ENCODE measurements around the gene COMMD7. TPM values are rescaled to one million over a fixed set of nuclear protein-coding genes. Genes with fewer than 3 reads are reported as not detected.
"Not testable (repeated sequence)": the region's sequence is repeated elsewhere in the genome, so short reads cannot be mapped to it uniquely, and the experiment has no call there.

The COMMD7 gene
- polyA plus RNA-seq, 1 experiment: 84.8 TPM

DNA sequence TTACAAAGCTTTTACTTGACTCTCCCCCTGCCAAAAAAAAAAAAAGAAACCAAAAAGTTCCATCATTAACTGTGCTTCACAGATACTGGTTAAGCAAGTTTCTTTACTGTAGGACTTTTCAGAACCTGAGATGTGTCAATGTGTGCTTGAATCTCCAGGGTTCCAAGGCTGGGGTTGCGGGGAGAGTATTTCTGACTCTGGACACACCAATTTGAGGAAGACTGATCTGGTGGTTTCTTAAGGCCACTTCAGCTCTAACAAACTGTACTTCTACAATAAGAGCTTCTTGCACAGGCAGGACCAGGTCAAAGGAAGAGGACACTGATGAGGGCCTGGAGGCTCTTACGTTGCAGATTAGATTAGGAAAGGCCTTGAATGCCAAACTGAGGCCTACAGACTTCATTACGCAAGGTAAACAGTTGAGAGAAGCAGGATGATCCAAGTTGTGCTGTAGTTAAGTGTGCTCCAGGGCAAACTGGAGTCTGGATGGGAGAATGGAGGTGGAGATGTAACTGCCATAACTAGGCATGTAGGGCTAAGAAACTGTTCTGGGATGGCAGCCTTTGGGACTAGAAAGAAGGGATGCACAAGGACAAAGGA lies 24.4 kb downstream of the COMMD7 start:
- no peak overlapping the region for H3K27ac ChIP-seq (ENCODE audit: low read depth, low read length)
- no peak overlapping the region for H3K4me3 ChIP-seq (ENCODE audit: low read depth, low read length)
- DNase-seq (ENCODE audit: low read depth, low spot score): no peak
- no peaks in the 10 kb centered on the region for H3K9me3 ChIP-seq (ENCODE audit: control insufficient read depth, insufficient read depth, low read length)
- H3K27me3 ChIP-seq (ENCODE audit: control insufficient read depth, insufficient read depth, low read length): no peaks in the 10 kb centered on the region
- ChIA-PET CTCF (no interaction called here), POLR2A (interaction anchor here (0.7 kb wide), 1 partner anchor 771 kb away, joined by 3 read pairs; the partner anchor contains the start of gene CBFA2T2)
- TF ChIP-seq, protein P1, sequence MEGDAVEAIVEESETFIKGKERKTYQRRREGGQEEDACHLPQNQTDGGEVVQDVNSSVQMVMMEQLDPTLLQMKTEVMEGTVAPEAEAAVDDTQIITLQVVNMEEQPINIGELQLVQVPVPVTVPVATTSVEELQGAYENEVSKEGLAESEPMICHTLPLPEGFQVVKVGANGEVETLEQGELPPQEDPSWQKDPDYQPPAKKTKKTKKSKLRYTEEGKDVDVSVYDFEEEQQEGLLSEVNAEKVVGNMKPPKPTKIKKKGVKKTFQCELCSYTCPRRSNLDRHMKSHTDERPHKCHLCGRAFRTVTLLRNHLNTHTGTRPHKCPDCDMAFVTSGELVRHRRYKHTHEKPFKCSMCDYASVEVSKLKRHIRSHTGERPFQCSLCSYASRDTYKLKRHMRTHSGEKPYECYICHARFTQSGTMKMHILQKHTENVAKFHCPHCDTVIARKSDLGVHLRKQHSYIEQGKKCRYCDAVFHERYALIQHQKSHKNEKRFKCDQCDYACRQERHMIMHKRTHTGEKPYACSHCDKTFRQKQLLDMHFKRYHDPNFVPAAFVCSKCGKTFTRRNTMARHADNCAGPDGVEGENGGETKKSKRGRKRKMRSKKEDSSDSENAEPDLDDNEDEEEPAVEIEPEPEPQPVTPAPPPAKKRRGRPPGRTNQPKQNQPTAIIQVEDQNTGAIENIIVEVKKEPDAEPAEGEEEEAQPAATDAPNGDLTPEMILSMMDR (IDR thresholded peaks at IDR 0.05; ENCODE audit: low read depth, low read length): no peak

DNA sequence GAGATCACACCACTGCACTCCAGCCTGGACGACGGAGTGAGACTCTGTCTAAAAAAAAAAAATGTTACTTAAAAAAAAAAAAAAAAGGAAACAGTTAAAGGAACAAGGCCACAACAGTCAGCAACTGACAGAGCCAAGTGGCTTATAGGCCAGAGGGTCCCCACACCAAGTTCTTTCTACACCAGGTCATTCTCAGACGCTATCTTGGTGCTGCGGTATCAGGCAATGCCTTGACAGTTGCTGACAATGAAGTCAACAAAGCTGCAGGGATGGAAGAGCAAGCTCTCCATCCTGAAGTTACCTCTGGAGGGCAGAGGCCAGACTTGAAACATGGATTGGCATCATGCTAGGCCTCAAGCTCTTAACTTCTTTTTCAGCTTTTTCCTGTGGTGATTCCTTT lies 31.9 kb downstream of the COMMD7 start:
- Histone ChIP-seq H3K9me3 (ENCODE audit: control insufficient read depth, insufficient read depth, low read length) (no peaks in the 10 kb centered on the region), H3K4me3 (ENCODE audit: low read depth, low read length) (no peak overlapping the region), H3K27me3 (ENCODE audit: control insufficient read depth, insufficient read depth, low read length) (no peaks in the 10 kb centered on the region), H3K27ac (ENCODE audit: low read depth, low read length) (no peak overlapping the region)
- DNase-seq (ENCODE audit: low read depth, low spot score): no peak
- POLR2A ChIA-PET: interaction anchor here (0.7 kb wide), 1 partner anchor 126 kb away, joined by 5 read pairs; the partner anchor contains the start of gene NOL4L
- TF ChIP-seq, protein P1 (IDR thresholded peaks at IDR 0.05; ENCODE audit: low read depth, low read length): no peak
- CTCF ChIA-PET: interaction anchor here (1.2 kb wide), 1 partner anchor 67 kb away, joined by 3 read pairs; no protein-coding TSS in a partner anchor

DNA sequence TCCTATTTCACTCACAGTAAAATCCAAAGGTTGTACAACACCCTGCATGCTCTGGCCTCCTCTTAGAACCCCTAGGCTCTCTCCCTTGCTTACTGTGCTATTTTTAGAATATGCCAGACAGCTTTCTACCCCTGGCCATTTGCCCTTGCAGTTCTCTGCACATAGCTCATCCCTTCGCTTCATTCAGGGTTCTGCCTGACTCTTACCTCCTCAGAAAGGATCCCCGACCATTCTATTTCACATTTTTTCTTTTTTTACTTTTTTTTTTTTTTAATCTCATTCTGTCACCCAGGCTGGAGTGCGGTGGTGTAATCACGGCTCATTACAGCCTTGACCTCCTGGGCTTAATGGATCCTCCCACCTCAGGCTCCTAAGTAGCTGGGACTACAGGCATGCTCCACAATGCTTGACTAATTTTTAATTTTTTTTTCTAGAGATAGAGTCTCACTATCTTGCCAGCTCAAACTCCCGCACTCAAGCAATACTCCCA lies 33.6 kb downstream of the COMMD7 start:
- Histone ChIP-seq H3K4me3 (ENCODE audit: low read depth, low read length) (no peak overlapping the region), H3K9me3 (ENCODE audit: control insufficient read depth, insufficient read depth, low read length) (no peaks in the 10 kb centered on the region), H3K27me3 (ENCODE audit: control insufficient read depth, insufficient read depth, low read length) (no peaks in the 10 kb centered on the region), H3K27ac (ENCODE audit: low read depth, low read length) (peak overlapping the region; percentile 47)
- TF ChIP-seq, protein P1 (IDR thresholded peaks at IDR 0.05; ENCODE audit: low read depth, low read length): no peak
- ChIA-PET POLR2A (no interaction called here), CTCF (interaction anchor here (0.6 to 1.3 kb wide), 2 partner anchors 36 to 494 kb away, joined by 4 read pairs; partner anchors contain the start of gene C20orf203)
- no peak for DNase-seq (ENCODE audit: low read depth, low spot score)

DNA sequence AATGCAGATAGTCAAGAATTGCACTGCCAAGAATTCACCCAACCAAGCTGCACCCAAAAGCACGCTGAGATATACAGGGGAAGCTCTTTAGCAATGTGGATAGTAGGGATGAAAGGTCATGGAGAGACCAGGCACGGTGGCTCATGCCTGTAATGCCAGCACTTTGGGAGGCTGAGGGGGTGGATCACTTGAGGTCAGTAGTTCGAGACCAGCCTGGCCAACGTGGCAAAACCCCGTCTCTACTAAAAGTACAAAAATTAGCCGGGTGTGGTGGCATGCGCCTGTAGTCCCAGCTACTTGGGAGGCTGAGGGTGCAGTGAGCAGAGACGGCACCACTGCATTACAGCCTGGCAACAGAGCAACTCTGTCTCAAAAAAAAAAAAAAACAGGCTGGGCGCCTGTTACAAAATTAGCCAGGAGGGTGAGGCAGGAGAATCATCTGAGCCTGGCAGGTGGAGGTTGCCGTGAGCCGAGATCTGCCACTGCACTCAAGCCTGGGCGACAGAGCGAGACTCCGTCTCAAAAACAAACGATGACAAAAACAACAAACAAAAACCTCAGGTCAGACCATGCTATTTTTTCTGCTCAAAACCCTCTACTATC lies 34.1 kb downstream of the COMMD7 start:
- H3K4me3 ChIP-seq (ENCODE audit: low read depth, low read length); DNase-seq (ENCODE audit: low read depth, low spot score); H3K27me3 ChIP-seq (ENCODE audit: control insufficient read depth, insufficient read depth, low read length); POLR2A ChIA-PET; H3K9me3 ChIP-seq (ENCODE audit: control insufficient read depth, insufficient read depth, low read length): not testable (repeated sequence)
- CTCF ChIA-PET: interaction anchor here (0.6 to 1.3 kb wide), 2 partner anchors 35 to 493 kb away, joined by 4 read pairs; partner anchors contain the start of gene C20orf203
- H3K27ac ChIP-seq (ENCODE audit: low read depth, low read length): peak overlapping the region; percentile 47

DNA sequence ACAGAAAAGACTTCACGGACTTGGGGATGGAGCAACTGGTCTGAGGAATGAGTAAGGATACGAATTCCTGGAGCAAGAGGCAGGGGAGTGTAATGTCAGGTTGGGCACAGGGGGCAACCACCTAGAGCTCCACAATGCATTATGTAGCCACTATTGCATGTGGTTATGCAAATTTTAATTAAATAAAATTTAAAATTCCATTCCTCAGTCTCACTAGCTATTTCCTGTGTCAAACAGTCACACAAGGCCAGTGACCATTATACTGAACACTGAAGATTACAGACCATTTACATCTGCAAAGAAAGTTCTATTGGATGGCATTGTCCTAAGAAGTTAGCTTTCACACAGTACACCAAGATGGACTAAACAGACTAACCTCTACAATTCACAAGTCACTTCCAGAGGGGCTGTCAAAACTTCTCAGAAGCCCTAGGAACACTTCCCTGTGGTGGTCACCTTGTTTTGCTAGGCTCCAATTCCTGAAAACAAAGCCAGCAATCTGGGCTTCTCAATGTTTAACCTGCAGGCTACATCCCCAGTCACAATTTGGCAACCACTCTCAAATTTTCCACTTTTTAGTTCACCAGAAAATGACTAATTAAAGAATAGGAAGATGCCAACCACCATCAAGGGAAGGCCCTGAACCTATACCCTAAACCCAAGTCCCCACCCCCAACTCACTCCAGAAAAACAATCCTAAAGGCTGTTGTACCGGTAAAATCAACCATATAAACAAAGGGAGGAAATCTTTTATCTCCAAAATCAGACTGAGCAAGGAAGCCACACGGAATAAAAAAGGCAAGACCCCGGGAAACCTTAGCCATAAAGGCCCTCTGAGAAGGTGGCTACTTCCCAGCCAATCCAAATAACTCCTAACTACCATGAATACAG lies 35.3 kb downstream of the COMMD7 start:
- no peaks in the 10 kb centered on the region for H3K27me3 ChIP-seq (ENCODE audit: control insufficient read depth, insufficient read depth, low read length)
- DNase-seq (ENCODE audit: low read depth, low spot score): no peak
- peak overlapping the region; percentile 73 for H3K27ac ChIP-seq (ENCODE audit: low read depth, low read length)
- H3K9me3 ChIP-seq (ENCODE audit: control insufficient read depth, insufficient read depth, low read length): no peaks in the 10 kb centered on the region
- H3K4me3 ChIP-seq (ENCODE audit: low read depth, low read length): no peak overlapping the region
- ChIA-PET POLR2A (interaction anchor here (0.6 kb wide), 2 partner anchors 12 to 224 kb away, joined by 3 to 6 read pairs; no protein-coding TSS in a partner anchor), CTCF (interaction anchor here (0.6 kb wide), 1 partner anchor 42 kb away, joined by 3 read pairs; no protein-coding TSS in a partner anchor)
- TF ChIP-seq, protein P1 (IDR thresholded peaks at IDR 0.05; ENCODE audit: low read depth, low read length): no peak
